ENCODE measurements around the gene MYMX.

MYMX gene

DNA sequence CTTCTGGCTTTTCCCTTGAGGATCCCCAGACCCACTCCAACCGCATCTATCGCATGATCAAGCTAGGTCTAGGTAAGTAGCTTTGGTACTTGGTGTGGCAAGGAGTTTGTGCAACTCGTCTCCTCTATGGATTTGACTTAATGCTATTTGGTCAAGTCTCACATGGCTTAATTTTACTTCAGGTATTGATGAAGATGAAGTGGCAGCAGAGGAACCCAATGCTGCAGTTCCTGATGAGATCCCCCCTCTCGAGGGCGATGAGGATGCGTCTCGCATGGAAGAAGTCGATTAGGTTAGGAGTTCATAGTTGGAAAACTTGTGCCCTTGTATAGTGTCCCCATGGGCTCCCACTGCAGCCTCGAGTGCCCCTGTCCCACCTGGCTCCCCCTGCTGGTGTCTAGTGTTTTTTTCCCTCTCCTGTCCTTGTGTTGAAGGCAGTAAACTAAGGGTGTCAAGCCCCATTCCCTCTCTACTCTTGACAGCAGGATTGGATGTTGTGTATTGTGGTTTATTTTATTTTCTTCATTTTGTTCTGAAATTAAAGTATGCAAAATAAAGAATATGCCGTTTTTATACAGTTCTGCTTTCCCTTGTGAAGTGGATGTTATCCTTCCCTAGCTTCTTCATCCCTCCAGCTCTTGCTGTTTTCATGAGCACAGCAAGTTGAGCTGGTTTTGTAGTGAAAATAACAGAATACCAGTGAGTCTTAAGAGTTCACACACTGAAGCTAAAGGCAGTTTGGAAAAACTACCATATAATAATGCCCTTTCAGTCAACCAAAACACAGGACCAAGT lies 36.8 kb downstream of the MYMX start:
- peak; percentile 65 for DNase-seq

DNA sequence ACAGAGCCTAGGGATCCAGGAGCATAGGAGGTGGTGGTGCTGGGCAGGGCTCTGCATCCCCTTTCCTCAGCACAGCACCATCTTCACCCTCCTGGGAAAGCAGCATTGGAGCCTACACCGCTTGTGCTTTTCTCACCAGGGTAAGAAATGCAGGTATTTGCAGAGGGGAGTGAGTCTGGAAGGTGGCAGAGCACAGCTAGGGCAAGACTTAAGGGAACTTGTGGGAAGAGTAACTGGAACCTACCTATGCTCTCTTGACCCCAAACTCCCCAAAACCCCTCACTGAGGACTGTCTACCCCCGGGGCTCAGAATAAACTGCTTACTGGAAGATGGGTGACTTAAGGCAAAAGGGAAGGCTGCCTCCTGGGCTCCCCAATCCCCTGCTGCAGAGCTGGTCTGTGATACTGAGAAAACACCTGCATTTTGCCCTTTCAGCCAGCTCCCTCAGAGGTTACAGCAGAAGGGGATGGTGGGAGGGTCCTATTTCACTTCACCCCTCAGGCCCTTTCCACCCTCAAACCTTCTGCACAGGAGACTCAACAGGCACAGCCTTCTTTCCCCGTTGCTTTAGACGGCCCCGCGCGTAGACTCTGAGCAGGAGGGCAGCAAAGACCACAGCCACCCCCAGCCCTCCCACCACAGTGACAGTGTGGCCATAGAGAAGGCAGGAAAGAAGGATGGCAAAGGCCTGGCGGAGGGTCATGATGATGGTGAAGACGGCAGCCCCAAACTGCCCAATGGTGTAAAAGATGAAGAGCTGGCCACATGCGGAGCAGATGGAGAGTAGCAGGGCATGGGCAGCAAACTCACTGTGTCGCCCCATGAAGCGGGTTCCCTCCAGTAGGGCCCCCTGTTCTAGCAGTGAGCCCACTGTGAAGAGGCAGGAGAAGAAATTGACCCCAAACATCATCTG lies 37.7 kb downstream of the MYMX start:
- DNase-seq, result no peak

GRCh38 chr6:44255105-44255808 lies 38.5 kb downstream of the MYMX start:
- no peak for DNase-seq

GRCh38 chr6:44255871-44256774 lies 39.4 kb downstream of the MYMX start:
- DNase-seq, result peak; percentile 33

DNA sequence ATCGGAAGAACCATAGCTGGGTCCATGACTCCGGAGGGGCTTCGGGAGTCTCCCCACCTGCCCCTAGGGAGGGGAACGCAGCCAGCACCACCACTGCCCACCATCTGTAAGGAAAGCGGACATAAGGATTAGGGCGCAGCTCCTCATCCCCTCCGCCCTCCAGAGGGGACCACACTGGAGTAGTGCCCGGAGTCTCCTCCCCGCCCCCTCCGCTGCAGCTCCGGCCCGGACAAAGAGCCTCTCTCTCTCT lies 40.0 kb downstream of the MYMX start:
- no peak for DNase-seq

DNA sequence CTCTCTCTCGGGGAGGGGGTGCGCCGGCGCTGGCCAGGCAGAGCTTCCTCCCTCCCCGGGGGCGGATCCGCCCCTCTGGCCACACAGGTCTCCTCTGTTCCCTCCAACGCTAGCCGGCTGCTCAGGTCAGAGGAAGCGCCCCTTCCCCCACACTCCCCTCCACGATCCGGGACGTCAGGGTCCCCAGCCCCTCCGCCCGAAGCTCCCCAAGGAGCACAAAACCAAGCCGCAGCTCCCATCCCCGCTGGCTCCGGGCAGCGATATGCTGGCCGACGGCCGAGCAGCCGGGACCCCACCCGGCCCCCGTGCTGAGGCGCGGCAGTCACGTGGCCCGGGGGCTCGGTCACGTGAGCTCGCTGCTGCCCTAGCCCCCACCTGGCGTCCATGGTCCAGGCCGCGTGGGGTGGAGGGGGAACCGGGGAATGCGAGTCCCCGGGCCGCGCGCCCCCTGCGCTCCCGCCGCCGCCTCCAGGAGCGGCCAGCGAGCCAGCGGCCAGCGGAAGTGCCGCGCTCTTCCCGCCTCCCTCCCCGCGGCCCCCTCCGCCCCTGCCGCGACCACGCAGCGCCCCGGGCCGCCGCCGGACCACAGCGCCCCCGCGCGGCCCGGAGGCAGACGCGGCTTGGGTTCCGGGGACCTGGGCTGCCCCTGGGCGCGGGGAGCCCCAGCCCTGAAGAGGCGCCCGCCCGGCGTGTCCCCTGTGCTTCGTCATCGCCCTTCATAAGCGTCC lies 40.5 kb downstream of the MYMX start, which contains the start of gene SLC35B2:
TSS of gene SLC35B2 (minus strand) at position 504 of the 728 bp plus-strand sequence. CDS start at position 386, 118 bp downstream.
- peak; percentile 69 for DNase-seq

DNA sequence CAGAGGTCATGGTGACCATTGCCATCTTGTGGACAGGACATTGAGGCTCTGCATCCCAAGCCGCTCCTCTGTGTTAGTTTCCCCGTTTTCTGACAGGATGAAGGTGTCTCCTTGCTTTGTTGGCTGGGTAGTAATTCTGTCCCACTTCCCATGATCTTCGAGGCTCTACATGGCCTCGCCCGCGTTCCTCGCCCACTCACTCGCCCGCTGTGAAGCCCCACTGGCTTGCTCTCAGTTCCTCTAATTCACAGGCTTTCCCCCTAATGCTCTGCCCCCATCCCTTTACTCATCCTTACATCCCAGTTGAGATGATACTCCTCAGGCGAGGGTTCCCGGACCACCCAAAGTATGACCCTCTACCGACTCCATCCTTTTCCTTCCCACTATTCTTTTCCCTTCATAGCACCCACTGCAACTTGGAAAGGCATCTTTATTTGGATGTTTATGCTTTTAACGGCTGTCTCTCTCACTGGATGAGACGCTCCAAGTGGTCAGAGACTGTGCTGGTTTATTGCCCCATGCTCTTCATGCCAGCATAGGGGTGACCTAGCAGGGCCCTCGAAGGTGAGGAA lies 41.1 kb downstream of the MYMX start:
- no peak for DNase-seq

DNA sequence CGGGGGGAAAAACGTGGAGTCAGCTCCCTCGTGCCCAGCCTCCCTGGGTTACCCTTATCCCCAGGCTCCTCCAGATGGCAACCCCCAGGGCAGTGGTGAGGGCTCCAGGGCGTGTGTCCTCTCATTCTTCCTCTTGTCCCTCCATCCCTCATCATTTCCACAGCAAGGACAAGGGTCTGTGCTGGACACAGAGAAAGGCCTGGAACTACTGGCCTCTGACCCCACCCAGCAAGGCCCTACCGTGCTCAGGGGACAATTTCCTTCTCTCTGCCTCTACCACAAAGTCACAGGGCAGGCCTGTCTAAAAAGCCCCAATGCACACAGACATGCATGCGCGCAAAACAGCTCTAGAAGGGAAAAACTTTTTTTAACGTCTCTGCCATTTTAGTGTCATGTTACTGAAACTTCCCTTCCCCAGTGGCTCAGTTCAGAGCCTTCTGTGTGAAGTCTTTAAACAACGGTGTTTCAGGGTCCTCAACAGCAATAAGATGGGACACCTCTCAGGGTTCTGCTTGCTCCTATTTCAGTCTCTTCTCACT lies 41.7 kb downstream of the MYMX start:
- no peak for DNase-seq

- no peak for DNase-seq
Observed at GRCh38 chr6:44258921-44259320, 42.2 kb downstream of the MYMX start.

GRCh38 chr6:44260011-44260410 lies 43.3 kb downstream of the MYMX start:
- DNase-seq, result no peak

GRCh38 chr6:44260451-44261297 lies 43.9 kb downstream of the MYMX start:
- no peak for DNase-seq

DNA sequence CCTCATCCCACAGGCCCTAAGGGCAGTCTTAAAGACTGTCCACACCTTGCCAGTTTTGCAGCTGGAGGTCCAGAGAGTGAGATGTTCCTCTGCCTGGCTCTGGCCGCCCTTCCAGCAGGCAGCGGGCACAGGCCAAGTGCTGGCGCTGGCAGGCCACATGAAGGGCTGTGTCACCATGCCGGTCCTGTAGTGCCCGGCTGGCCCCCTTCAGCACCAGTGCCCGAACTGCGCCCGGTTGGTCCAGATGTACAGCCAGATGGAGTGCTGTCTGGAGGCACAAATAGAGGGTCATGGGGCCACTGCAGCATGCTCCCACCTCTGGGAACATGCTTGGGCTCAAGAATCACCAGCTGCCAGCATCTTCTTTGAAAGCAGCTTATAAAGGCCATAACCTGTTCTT lies 44.9 kb downstream of the MYMX start:
- DNase-seq, result no peak

DNA sequence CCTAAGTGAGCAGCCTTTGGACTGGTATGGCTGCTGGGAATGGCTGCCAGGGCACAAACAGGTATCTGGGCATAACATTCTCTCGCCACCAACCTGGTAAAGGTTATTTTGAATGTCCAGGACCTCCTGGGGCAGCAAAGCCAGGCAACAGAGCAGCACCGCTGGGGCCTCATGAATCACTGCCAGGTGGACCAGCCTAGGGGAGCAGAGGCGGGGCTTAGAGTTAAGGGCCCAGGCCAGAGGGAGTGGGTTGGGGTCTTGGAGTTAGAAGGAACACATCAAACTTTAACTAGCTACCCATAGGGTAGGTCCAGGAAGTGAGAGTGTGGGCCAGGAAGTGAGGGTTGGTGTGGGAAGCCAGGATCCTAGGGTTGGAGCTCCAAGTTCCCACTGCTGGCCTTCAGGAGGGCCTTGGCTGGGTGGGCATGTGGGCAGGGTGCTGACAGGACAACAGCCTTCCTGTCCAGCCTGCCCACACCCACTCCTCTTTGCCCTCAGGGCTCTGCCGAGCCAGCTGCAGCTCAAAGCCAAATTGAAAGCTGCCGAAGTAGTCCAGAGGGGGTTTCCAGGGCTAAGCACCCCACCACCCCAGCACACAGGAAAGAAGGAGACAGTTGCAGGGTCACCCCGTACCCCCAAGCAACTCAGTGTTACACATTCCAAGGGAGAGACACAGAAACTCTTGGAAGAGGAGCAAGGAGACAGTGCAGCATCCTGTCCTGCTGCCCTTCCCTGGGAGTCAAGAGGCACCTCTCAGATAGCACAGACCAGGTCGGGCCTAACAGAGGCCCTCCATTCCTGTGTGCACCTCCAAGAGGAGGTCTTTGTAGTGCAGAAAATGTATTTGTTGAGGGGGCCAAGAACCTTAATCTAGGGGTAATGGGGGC lies 46.0 kb downstream of the MYMX start:
- DNase-seq, result no peak

DNA sequence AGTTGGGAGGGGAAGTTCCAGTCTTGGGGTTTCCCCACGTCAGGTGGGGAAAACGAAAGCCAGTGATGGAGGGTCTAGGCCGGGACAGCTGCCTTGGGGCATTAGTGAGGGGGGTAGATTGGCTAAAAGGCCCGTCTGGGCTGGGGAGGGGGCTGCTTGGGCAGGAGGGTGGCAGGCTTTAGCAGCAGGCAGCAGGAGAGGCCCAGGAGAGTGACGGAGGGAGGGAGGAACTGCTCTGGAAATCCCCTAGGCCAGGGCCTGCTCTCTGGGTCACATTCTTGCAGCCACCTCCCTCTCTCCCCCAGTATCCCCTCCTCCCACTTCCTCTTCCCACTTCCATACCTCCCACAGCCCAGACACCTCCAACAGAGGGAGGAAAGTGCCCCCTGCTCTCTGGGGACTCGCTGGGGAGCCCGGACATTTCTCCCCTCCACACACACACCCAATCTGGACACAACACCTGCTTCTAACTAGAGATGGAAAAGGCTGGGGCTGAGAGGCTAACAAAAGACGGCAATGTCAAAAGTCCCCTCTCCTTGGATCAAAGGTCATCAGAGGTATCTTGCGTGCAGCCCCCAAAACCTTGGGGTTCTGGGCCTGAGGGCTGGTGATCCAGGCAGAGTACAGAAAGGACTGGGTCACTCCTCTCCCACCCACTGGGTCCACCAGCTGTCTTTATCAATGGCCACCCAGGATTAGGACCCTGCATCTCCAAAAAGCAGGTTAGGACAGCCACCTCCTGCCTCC lies 46.8 kb downstream of the MYMX start:
- no peak for DNase-seq

DNA sequence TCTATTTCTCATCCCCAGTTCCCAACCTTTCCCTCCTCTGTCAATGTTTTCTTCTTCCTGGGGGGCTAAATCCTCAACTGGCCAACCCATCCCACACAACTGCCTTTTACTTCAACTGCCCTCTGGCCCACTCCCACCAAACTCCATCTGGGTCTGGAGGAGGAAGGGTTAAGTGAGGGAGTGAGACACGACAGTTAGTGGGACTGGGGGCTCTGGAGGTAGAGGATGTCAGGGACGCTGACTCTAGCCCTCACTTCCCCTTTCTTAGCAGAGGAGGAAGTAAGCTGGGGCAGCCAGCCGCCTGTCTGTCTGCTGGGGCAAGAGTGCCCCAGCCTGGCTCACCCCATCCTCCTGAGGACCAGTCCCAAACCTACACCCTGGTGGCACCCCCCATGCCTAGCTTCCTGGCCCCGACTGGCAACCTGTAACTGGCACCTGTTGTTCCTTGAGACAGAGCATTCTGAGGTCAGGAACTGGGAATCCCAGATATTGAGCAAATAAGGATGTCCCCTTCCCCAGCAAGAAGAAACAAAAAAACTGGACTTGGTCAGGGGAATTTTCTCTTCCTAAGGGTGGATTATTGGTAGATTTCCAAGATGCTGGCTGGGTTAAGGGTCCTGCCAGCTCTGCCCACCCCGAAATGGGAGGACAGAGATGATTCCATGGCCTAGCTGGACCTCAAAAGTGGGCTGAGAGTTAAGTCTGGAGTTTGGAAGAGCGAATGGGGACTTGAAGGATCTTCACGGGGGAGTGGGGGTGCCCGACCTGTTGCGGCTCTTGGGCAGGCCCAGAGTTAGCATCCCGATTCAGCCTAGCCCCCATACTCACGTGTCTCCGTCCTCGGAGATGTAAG lies 47.7 kb downstream of the MYMX start:
- no peak for DNase-seq

GRCh38 chr6:44265007-44265721 lies 48.4 kb downstream of the MYMX start, which contains the start of gene NFKBIE:
TSS of gene NFKBIE (minus strand) at chr6:44265551. CDS start at chr6:44265346, 205 bp downstream.
- DNase-seq, result peak; percentile 97
